GM23338 (cell line): ENCODE data around the gene CEBPZOS.

ENCODE experiments used
- CTCF ChIP-seq, 2 experiments: fragments of 200-600 bp in 1 of 2; sonication (generic) in 1 of 2; conservative IDR thresholded peaks; 2 replicates each; pipeline versions ENCODE4 v1.5.1 to v1.6.1; 2016 to 2017; ENCODE audit warnings: antibody characterized with exemption in 2 of 2, low read depth in 2 of 2, mild to moderate bottlenecking in 2 of 2, moderate library complexity in 1 of 2
- EZH2 ChIP-seq: fragments of 200-600 bp; sonication (generic); IDR thresholded peaks from one replicate; pipeline ENCODE4 v1.8.0; 2017; ENCODE audit warnings: antibody characterized with exemption, mild to moderate bottlenecking, low read depth; ENCODE audit not compliant: unreplicated experiment
- POLR2AphosphoS5 ChIP-seq: IDR thresholded peaks from 2 replicates; pipeline ENCODE4 v1.6.1; 2016; ENCODE audit warnings: antibody characterized with exemption, low read depth

GRCh38 chr2:37201208-37201607, 4.9 kb downstream of the CEBPZOS start:
- TF ChIP-seq CTCF (conservative IDR thresholded peaks at IDR 0.05; ENCODE audit: low read depth in 2 of 2) (no peak), EZH2 (no peak), POLR2AphosphoS5 (no peak)
